Lower leg skin (tissue), 4 donors: ENCODE data around the gene FHOD3. TPM values are rescaled to one million over a fixed set of nuclear protein-coding genes. Genes with fewer than 3 reads are reported as not detected.

Experiments used
- DNase-seq, 2 donors: peaks; one replicate each; pipeline ENCODE4 v3.0.0-alpha.2; 2019; ENCODE audit warnings: low spot score in 2 of 2
- H3K4me3 ChIP-seq: fragments of 200-600 bp; sonication (generic); 2 replicates; pipeline ENCODE4 v1.5.1; 2017; ENCODE audit warnings: mild to moderate bottlenecking, low read depth; ENCODE audit not compliant: poor library complexity, severe bottlenecking
- CTCF ChIP-seq, 3 donors: fragments of 450-650 bp; IDR thresholded peaks; one replicate each; pipeline ENCODE4 v1.5.1; 2016; ENCODE audit warnings: antibody characterized with exemption in 3 of 3, mild to moderate bottlenecking in 3 of 3, moderate library complexity in 2 of 3
- POLR2A ChIP-seq, 2 donors: fragments of 450-650 bp; IDR thresholded peaks; one replicate each; pipeline ENCODE4 v1.6.1; 2016 to 2017; ENCODE audit warnings: antibody characterized with exemption in 2 of 2, mild to moderate bottlenecking in 1 of 2, moderate library complexity in 1 of 2
- WGBS, 2 donors: methylation state at CpG; one replicate each; pipeline ENCODE4 v1.1.5; 2018; 5-methylcytosine and 5-hydroxymethylcytosine counted together
- intact Hi-C: fragments of 100-400 bp; cut with DNase I; formaldehyde crosslinking; loops from one replicate; pipeline ENCODE4 v1.15.0; 2023; ENCODE audit warnings: low total_unique reads
- total RNA-seq, 4 donors: library from RNA; depleted of rRNA; stranded (reverse); fragments of >200 nt; gene quantifications; one replicate each; pipeline ENCODE4 v1.1.0, GENCODE V29; 2016

The FHOD3 gene
- total RNA-seq, 4 donors from 2014 or later, result 5.3 to 15.1 (median 7.8) TPM

- DNase-seq, result no peak
- H3K4me3 ChIP-seq, result no peak overlapping the region
- intact Hi-C loops, result no loop called here
- 82 to 89% methylated on average over 3 of the region's 3 CpGs for WGBS, 2 donors
- no peak for TF ChIP-seq CTCF (IDR thresholded peaks at IDR 0.05)
- no peak for TF ChIP-seq POLR2A (IDR thresholded peaks at IDR 0.05)
Measured at GRCh38 chr18:36368889-36369288, 71.4 kb downstream of the FHOD3 start.

- 66 to 68% methylated on average over 5 of the region's 5 CpGs for WGBS, 2 donors
- DNase-seq, result no peak
Measured at GRCh38 chr18:36372903-36373311, 75.4 kb downstream of the FHOD3 start.

GRCh38 chr18:36374262-36374661 is 76.7 kb downstream of the FHOD3 start:
- intact Hi-C loops, result no loop called here
- WGBS, 2 donors, result 75 to 78% methylated on average over 3 of the region's 3 CpGs

More at GRCh38 chr18:36372903-36373311, 75.4 kb downstream of the FHOD3 start:
- H3K4me3 ChIP-seq, result no peak overlapping the region
- no peak for TF ChIP-seq POLR2A (IDR thresholded peaks at IDR 0.05)
- no peak for TF ChIP-seq CTCF (IDR thresholded peaks at IDR 0.05)
- intact Hi-C loops, result no loop called here

GRCh38 chr18:36375118-36375517 is 77.6 kb downstream of the FHOD3 start:
- intact Hi-C loops, result no loop called here
- WGBS, 2 donors, result 73 to 76% methylated on average over 5 of the region's 5 CpGs
- no peak overlapping the region for H3K4me3 ChIP-seq
- no peak for DNase-seq
- TF ChIP-seq CTCF (IDR thresholded peaks at IDR 0.05), result no peak
- TF ChIP-seq POLR2A (IDR thresholded peaks at IDR 0.05), result no peak

More at GRCh38 chr18:36374262-36374661, 76.7 kb downstream of the FHOD3 start:
- H3K4me3 ChIP-seq, result no peak overlapping the region
- no peak for DNase-seq
- TF ChIP-seq CTCF (IDR thresholded peaks at IDR 0.05), result no peak
- TF ChIP-seq POLR2A (IDR thresholded peaks at IDR 0.05), result no peak

GRCh38 chr18:36376361-36376760 is 78.8 kb downstream of the FHOD3 start:
- WGBS, 2 donors, result 92 to 97% methylated on average over 1 of the region's 1 CpG

More at GRCh38 chr18:36376361-36376760, 78.8 kb downstream of the FHOD3 start:
- H3K4me3 ChIP-seq, result no peak overlapping the region
- intact Hi-C loops, result no loop called here
- TF ChIP-seq POLR2A (IDR thresholded peaks at IDR 0.05) (no peak), CTCF (IDR thresholded peaks at IDR 0.05) (no peak)
- no peak for DNase-seq
